ENCODE measurements around the gene RAPGEF5.

RAPGEF5 gene, protein sequence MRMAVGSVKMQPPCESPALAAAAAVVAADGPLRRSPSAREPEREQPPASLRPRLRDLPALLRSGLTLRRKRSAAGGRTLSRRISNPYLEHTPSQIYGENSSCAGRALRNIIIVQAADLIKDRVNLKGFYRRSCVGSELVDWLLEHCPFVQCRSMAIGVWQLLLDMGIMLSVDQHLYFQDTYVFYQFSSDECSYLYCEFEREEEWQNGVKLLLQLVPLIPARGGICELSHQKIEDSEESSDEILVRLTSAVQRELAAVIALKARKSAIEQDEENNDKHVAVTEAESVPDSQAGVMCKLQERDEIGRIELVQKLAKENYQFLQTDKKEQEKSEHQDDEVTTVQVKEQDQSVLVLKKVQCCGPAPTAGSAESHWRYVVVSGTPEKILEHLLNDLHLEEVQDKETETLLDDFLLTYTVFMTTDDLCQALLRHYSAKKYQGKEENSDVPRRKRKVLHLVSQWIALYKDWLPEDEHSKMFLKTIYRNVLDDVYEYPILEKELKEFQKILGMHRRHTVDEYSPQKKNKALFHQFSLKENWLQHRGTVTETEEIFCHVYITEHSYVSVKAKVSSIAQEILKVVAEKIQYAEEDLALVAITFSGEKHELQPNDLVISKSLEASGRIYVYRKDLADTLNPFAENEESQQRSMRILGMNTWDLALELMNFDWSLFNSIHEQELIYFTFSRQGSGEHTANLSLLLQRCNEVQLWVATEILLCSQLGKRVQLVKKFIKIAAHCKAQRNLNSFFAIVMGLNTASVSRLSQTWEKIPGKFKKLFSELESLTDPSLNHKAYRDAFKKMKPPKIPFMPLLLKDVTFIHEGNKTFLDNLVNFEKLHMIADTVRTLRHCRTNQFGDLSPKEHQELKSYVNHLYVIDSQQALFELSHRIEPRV

DNA sequence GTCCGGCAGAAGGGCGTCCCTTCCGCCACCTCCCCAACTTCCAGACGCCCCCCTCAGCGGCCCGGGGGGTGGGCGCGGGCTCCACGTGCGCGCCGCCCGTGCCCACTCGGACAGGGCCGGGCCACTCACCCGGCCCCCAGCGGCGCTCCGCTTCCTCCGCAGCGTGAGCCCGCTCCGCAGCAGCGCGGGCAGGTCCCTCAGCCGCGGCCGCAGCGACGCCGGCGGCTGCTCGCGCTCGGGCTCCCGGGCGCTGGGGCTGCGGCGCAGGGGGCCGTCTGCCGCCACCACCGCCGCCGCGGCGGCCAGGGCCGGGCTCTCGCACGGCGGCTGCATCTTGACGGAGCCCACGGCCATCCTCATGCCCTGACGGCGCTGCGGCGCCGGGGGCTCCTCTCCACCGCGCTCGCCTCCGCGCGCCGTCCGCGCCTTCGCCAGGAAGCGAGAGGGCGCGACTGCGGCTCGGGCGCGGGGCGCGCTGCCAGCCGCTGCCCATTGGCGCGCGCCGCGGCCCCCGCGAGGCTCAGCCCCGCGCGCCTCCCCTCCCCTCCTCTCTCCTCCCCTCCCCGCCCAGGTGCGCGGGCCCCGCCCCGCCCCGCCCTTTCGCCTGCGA, at the start of gene RAPGEF5:
Gene RAPGEF5 (minus strand): TSS at position 454 of the 610 bp plus-strand sequence. CDS start 94 bp downstream, at position 360.
- DNase-seq (ENCODE audit: low read depth in 2 of 2): no peak

DNA sequence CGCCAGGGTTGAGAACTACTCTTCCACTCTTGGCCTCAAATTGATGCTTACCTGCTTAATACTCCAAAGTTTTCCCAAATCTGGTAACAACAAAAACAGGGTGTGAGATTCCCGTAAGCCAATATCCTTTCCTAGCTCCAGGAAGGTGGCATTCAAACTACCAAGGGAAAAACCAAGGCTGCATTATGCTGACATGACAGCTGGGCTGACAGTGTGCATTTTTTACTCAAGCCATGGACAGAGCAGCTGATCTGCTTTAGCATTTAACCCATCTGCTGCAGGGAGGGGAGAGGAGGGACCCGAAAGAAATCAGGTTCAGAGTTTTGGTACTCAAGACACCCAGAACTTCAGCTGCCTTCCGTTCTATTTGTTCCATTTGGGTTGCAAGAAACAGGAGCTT, 49.8 kb upstream of the RAPGEF5 start:
- DNase-seq (ENCODE audit: low read depth in 2 of 2): no peak

DNA sequence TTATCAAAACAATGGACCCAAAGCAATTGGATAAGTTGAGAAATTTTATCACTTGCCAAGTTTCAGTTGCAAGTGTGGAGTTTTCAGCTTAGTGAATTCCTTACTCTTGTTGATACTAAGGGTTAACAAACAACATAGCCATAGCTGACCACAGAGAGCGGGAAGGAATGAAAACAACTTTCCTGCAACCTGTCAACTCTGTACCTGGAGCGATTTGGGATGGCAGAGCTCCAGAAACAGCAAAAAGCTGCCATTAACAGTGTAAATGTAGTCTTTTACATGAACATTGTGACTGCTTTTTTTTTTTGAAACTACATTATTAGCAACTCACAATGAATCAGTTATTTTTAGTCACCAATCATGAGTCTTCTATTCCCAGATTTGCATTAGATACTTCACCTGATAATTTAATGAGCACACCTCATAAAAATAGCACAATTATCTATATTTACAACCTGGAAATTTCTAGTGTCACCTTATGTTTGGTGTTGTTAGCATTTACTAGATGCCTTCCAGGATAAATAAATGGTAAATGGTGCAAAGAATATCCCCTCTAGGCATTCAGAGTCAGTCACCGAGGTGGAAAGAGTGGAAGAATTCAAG, 47.6 kb upstream of the RAPGEF5 start:
- DNase-seq (ENCODE audit: low read depth in 2 of 2): no peak

DNA sequence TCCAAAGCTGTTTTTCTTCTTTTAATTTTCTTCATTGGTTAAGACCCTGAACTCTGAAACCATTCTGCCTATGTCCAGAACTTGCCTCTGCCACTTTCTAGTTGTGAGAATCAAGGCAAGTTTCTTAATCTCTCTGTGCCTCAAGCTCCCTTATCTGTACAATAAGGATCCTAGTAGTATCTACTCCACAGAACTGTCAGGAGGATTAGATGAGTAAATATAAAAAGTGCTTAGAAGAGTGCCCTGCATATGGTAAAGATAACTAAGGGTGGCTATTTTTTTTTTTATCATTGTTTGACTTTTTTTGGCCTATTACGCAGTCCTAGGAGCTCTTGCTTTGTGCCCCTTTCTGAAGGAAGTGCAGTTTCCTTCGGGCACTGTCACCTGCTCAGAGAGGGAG, 46.4 kb upstream of the RAPGEF5 start:
- DNase-seq (ENCODE audit: low read depth in 2 of 2): no peak

DNA sequence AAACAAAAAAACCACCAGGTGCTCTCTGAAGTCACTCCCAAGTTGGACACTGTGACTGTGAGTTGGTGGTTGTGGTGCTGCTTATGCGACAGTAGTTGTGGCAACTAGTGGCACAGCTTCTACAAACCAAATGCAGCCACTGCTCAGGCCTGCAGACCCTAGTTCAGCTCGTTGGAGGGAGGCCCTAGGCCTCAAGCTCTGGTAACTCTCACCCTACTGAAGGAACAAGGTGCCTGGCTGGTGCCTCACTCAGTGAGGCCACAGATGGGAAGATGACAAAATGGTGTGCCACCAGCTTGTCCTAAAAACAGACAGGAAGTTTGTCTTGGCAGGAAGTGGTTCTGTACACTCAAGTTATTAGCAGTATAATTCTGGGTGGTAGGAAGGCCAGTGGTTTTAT, 45.3 kb upstream of the RAPGEF5 start:
- DNase-seq (ENCODE audit: low read depth in 2 of 2): no peak

DNA sequence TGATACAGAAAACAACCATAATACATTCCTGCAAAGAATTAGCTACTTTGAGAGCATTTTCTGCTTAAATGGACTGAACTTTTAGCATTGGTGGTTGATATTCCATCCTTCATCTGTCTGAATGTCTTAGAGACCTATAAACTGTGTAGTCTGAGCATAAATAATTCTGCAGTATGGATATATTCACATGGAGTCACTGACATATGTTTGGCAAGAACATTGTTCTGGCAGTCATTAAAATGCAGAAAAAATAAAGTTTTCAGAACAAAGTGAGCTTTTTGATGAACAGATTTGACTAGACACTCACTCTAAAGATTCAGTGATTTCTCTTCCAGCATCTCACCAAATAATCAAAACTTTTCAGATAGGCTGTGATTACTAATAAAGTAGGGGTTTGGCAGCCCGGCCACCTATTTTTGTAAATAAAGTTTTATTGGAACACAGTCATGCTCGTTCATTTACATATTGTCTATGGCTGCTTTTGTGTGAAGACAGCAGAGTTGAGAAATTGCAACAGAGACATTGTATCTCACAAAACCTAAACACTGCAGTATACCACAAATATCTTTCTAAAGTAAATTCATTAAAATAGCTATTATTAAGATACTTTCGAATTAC, 44.1 kb upstream of the RAPGEF5 start:
- DNase-seq (ENCODE audit: low read depth in 2 of 2): no peak

DNA sequence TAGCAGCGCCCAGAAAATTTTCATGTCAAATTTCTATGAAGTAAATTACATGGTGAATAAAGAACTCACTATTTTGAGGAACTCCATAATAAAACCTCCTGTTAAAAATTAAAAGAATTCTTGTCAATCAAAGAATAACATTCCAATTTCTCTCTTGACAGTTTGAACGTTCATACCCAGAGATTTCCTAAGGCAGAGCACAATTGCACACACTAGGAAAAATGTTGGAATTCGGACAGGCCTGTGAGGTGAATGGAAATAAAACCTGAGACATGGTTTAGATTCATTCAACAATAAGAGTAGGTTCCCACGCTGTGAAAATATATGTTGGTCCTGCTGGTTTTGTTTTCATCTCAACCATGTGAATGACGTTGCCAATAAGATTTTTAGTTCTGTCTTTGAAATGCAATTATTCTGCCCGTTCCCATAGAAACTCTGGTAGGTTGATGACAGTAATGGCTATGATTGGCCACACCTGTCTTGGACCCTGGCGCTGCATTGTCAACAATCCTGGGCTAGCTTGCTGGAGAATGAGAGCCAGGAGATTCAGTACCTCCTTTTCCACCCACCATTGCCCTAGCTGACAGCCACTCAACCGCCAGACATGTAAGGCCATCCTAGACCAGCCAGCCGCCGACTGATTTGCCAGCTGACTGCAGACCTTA, 43.3 kb upstream of the RAPGEF5 start:
- DNase-seq (ENCODE audit: low read depth in 2 of 2): no peak

DNA sequence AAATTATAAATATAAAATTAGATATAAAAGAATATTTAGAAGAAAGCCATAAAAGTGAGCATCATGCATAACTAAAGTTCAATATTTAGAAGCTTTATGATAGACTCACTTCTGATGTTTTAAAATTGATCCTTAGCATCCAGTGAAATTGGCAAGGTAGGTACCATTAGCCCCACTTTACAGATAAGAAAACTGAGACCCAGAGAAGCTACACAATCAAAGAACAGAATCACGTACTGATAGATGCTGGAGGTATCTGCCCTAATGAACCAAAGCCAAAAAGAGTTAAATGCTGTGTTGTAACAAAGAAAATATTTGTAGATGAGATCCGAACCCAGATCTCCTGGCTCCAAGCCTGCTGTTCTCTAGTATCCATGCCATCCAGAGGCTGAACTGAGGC, 42.6 kb upstream of the RAPGEF5 start:
- DNase-seq (ENCODE audit: low read depth in 2 of 2): no peak

DNA sequence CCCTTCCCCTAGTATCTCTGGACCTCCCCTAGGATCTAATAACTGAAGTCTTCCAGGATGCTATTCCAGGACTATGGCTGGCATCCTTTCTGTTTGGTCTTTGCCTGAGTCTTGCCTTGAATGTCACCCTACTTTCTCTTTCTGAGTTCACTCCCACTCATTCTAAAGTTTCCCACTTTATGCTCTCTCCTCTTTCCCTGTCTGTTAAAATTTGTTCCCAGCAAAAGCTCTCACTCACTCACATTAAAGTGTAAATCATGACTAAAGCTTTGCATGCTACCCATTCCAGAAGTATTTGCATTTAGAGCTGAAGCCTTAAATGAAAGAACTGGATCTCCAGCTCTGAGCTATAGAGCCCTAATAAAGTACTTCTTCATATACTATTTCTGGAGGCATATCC, 42.1 kb upstream of the RAPGEF5 start:
- no peak for DNase-seq (ENCODE audit: low read depth in 2 of 2)

DNA sequence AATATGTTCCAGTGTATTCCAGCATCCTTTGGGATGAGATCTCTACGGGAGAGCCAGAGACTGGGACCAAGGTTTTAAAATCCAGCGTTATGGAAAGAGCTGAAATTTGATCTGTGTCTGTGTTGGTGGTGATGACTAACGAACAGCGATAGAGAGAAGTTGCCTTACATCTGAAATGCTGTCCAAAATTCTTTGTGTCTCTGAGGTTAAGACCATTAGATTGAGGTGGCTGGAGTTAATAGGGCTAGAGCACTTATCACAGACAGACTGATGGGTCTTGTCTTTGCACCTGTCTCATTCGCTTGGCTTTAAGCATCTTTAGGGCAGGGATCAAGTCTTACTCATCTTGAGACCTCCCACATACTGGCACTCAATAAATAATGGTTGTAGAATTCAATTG, 41.0 kb upstream of the RAPGEF5 start:
- no peak for DNase-seq (ENCODE audit: low read depth in 2 of 2)

DNA sequence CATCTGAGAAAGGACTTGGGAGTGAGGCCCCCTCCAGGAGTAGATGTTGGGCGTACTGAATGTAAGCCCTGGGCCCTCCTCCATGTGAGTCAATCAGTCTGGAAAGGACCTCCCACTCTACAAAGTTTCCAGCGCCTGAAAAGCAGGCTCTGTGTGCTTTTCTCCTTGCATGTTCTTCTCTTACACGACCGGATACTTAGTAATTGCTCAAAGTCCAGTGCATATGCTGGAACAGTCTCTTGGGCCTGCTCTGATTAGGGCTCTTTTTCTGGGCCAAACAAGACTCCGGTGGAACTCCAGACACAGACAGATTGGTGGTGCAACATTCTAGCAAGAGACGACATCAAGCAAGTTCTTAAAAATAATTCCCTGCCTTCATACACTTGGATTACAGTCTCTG, 38.3 kb upstream of the RAPGEF5 start:
- no peak for DNase-seq (ENCODE audit: low read depth in 2 of 2)

DNA sequence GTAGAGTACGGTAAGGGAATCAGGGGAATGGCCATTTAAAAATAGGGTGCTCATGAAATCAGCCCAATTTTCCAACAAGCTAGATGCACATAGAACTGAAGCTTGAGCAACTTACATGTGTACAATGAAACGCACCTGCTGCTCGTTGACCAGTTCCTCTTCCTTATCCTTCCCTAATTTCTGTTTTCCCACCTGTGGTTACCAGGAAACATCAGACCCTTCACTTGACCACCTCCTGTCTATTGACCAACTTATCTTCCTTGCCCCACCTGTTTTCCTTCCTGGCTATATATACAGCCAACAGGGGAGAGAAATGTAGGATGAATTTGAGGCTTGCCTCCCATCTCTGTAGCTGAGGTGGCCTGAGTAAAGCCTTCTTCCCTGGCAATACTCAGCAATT, 37.8 kb upstream of the RAPGEF5 start:
- DNase-seq (ENCODE audit: low read depth in 2 of 2): no peak

DNA sequence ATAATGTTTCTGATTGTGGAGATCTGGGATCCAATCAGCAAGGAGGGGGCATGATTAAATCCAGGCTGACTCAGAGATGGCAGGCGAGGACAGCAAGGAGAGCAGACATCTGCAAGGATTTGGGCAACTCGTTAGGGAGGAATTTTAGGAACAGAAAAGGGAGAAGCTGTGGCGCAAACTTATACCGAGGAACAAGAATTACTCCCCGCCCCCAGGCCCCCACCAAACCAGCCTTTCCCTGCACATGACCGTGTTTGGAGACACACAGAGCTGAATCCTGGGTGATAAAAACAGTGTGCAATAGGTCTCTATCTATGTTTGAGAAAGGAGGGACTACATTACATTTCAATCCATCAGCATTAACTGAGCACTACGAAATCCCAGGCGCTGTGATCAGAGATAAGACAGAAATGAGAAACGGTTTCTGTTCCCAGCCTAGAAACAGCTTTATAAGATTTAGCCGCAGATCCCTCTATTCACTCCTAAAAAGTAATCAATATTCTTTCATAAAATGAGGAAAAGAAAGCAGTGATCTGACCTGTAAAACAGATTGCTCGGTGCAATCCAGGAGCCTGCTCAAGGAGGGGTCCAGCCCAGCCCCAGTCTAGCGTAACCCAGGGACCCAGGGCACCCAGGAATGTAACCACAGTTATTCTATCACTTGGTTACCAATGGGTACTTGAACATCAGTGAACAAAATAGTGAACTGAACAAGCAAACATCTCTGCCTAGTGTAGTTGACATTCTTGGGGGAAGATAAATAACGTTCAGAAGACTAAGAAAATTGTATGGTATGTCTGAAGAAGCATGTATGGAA, 37.2 kb upstream of the RAPGEF5 start:
- no peak for DNase-seq (ENCODE audit: low read depth in 2 of 2)

DNA sequence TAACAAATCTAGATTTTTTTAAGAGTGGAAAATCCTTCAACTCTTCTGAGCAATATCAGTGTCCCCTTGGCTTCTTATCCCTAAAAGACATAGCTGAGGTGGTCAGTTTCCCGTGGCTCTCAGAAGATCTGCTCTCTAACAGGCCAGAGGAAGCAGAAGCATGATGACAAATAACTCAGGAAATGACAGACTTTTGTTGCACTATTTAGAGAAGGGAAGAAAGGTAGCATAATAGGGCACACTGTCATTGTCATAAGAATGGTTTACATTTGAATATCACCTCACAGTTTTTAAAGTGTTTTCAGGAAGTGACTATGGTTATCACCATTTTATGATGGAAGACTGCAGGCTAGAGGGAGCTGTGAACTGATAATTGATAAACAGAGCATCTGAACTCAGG, 33.6 kb upstream of the RAPGEF5 start:
- no peak for DNase-seq (ENCODE audit: low read depth in 2 of 2)

DNA sequence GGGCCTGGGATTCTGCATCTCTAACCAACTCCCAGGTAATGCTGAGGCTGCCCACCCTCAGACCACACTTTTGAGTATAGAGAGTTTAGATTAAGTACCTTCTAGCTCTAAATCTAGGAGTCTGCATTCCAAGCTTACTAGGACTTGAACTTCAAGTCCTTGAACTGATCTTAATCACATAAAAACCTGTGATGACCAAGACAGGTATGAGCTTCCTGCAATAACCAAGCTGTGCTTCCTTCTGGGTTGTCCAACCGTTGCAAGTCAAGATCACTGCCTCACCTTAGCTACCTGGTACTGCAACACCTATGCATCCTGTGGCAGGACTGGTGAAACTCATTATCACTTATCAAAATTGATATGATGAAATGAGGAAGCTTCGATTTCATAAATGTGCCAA, 32.9 kb upstream of the RAPGEF5 start:
- DNase-seq (ENCODE audit: low read depth in 2 of 2): no peak

DNA sequence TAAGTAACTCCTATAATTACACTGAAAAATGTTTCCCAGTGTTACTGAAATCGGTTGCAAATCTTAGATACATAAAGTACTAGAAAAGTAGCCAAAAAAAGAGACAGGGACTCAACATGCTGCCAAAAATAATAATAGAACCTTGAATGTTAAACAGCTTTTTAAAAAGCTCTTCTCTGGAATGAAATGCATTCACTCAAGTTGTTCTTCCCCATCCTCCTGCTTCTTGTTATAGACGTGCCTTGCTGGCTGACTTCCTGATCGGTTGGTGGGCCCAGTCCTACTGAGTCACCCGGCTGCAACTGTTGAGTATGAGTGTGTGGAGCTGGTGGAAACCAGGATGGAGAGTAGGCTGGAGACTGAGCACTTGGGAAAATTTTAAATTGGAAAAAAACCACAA, 30.6 kb upstream of the RAPGEF5 start:
- no peak for DNase-seq (ENCODE audit: low read depth in 2 of 2)

DNA sequence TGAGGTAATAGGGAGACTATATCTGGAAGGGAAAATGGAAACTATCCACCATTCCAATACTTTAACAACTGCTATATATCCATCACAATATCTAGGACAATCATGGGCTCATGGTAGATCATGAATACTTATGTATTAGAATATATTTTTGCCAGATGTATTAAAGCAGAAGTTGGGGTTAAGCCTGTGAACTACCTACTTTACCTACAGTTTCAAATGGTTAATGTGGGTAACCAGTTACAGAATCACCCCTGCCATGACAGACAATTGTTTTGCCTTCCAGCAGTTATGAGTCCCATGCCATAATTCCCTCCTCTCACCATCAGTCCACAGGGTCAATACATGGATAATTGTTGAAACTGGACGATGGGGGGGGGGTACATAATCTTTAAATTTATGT, 29.9 kb upstream of the RAPGEF5 start:
- no peak for DNase-seq (ENCODE audit: low read depth in 2 of 2)

DNA sequence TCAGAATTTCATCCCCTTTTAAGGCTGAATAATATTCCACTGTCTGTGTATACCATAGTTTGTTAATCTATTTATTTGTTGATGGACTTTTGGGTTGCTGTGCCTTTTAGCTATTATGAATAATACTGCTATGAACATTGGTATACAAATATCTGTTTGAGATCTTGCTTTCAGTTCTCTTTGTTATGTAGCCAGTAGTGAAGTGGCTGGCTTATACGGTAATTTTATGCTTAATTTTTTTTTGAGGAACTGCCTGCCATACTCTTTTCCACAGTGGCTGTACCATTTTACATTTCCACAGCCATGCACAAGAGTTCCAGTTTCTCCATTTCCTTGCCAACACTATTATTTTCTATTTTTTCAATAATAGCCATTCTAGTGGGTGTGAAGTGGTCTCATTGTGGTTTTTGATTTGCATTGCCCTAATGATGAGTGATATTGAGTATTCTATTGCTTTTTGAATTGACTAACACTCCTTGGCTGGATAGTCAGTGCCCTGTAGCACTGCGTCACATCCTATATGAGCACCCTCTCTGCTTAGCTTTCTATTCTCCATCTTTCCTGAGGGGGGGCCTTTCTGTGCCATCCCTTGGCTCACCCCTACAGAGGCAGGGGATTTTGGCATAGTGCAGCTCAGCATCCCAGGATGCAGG, 29.4 kb upstream of the RAPGEF5 start:
- no peak for DNase-seq (ENCODE audit: low read depth in 2 of 2)

DNA sequence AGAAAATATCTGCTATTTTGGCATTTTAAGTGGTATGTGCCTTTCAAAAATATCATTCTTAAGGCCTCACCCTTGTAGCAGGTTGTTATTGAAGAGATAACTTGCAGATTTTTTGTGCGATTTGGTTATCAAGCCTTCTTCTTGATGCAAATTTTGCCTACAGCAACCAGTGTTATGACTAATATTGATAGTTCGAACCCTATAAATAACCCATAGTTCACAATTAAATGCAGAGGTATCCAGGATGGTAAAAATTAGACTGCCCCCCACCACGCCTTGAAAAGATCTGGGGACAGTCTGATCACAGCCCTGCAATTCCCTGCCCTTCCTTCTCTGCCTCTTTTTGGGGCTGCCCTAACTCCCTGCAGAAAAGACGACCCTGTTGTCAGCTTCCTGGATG, 28.4 kb upstream of the RAPGEF5 start:
- DNase-seq (ENCODE audit: low read depth in 2 of 2): no peak

DNA sequence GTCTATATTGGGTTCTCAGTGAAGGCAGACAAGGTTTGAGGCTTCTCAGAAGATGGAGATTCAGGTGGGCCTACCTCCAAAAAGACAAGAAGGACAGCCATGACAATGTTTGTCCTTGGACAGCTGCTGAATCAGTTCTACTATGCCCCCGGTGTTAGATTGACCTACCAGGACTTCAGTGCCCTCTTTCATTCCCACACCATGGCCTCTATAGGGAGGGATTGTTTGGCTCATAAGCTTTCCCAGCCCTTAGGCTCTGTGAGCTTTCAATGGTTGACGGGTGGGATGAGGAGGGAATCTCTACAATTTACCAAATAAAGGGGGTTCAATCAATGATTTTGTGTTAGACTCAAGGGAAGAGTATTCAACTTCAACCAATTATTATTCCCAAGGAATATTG, 23.4 kb upstream of the RAPGEF5 start:
- DNase-seq (ENCODE audit: low read depth in 2 of 2): no peak
